ENCODE data around the gene RNF212.

The RNF212 gene

DNA sequence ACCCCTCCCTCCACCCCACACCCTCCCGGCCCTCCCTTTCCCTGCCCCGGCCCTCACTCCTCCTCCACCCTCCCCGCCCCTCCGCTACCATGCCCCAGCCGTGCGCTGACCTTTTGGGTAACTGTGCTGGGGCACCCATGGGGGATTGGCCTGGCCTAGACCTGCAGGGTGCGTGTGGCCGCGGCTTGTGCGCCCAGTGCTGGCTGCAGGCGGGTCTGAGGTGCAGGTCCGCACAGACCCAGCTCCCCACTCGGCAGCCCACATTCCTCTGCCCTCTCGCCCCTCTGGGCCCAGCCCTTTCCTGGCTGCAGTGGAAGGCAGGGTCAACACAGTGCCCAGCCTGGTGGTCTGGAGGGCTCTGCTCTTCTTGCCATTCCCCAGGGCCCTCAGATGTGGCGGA is 77.3 kb downstream of the RNF212 start:
- no peaks in the 10 kb centered on the region for H3K27me3 Mint-ChIP-seq
- no peaks in the 10 kb centered on the region for H3K4me1 Mint-ChIP-seq (ENCODE audit: low read depth)
- DNase-seq: no peak
- no peaks in the 10 kb centered on the region for H3K36me3 Mint-ChIP-seq (ENCODE audit: low read depth)
- no peak overlapping the region for H3K4me3 Mint-ChIP-seq
- H3K27ac Mint-ChIP-seq: no peak overlapping the region
- no peaks in the 10 kb centered on the region for H3K9me3 Mint-ChIP-seq

DNA sequence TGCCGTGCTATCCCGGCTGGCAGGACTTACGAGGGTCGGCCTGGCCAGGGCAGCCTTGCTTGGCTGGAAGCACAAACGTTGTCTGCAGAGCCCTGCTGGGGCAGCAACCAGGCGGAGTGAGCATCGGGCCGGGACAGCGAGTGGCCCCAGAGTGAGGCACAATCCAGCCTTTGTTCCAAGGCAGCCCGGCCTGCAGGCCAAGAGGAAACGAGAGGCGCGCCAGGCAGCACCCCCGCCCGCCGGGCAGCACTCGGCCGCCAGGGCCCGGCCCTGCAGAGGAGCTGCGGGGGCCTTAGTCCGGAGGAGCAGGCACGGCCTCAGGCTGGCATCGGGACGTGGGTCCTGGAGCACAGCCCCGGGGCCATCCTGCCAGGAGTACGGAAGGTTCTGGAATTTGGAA is 77.9 kb downstream of the RNF212 start:
- H3K9me3 Mint-ChIP-seq: no peaks in the 10 kb centered on the region
- H3K4me1 Mint-ChIP-seq (ENCODE audit: low read depth): no peaks in the 10 kb centered on the region
- no peak overlapping the region for H3K27ac Mint-ChIP-seq
- no peaks in the 10 kb centered on the region for H3K27me3 Mint-ChIP-seq
- H3K4me3 Mint-ChIP-seq: no peak overlapping the region
- DNase-seq: no peak
- H3K36me3 Mint-ChIP-seq (ENCODE audit: low read depth): no peaks in the 10 kb centered on the region

GRCh38 chr4:1033840-1034551 is 79.4 kb downstream of the RNF212 start:
- H3K4me1 Mint-ChIP-seq (ENCODE audit: low read depth): no peaks in the 10 kb centered on the region
- no peaks in the 10 kb centered on the region for H3K36me3 Mint-ChIP-seq (ENCODE audit: low read depth)
- DNase-seq: no peak

DNA sequence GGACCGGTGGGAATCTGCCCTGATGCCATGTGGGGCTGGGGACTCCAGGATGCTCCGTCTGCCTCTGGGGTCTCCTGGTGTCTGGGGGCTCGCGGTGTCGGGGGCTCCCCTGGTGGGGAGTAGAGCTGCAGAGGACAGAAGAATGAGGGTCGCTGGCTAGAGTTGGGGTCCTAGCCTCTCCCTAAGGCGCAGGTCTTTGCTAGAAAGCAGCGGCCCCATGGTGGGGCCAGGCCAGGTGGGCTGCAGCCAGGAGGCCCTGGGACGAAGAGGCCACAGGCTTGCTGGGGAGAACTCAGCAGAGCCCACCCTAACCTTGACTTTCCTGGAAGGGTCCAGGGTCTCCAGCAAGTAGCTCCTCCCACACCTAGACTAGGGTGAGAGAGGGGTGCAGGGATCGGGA is 80.5 kb downstream of the RNF212 start:
- no peak overlapping the region for H3K4me3 Mint-ChIP-seq
- H3K9me3 Mint-ChIP-seq: no peaks in the 10 kb centered on the region
- H3K36me3 Mint-ChIP-seq (ENCODE audit: low read depth): no peaks in the 10 kb centered on the region
- H3K27ac Mint-ChIP-seq: no peak overlapping the region
- H3K27me3 Mint-ChIP-seq: no peaks in the 10 kb centered on the region
- H3K4me1 Mint-ChIP-seq (ENCODE audit: low read depth): no peaks in the 10 kb centered on the region
- no peak for DNase-seq

More at GRCh38 chr4:1033840-1034551, 79.4 kb downstream of the RNF212 start:
- no peaks in the 10 kb centered on the region for H3K9me3 Mint-ChIP-seq
- no peak overlapping the region for H3K4me3 Mint-ChIP-seq
- H3K27me3 Mint-ChIP-seq: no peaks in the 10 kb centered on the region
- H3K27ac Mint-ChIP-seq: no peak overlapping the region

DNA sequence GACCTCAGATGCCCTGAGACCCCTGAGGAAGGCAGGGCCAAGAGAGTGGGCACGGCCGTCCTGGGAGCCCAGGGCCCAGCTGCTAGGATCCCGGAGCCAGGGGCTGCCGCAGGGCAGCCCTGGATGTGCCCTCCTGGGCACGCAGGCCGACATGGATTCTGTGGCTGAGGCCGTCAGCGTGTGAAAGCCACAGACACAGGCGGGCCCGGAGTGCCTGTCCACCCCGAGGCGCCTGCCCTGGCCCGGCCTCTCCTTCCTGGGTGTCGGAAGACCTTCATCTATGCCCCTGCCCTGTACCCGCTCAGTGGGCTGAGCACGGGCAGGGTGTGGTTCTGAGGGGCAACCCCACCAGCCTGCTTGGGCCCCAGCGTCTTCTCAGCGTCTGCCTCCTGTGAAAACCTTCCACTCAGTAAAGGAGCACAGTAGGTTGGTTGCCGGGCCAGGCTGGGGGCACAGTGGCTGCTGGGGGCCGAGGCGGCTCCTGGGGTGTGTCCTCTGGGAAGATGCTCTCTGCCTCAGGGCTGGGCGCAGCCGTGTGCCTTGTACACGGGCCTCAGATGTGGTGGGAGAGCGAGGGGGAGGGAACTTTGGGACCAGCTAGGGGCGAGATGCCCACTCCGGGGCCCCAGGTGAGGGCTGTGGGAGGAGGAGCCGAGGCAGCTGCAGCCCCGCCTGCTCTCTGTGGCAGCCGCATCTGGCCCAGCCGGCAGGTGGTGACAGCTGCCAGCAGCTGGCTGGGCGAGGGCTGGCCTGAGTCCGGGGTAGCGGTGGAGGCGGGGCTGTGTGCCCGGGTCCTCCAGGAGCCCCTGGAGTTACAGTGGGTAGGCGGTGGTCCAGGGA is 81.2 kb downstream of the RNF212 start:
- Mint-ChIP-seq H3K36me3 (ENCODE audit: low read depth) (no peaks in the 10 kb centered on the region), H3K4me1 (ENCODE audit: low read depth) (no peaks in the 10 kb centered on the region), H3K9me3 (no peaks in the 10 kb centered on the region), H3K27me3 (no peaks in the 10 kb centered on the region), H3K4me3 (no peak overlapping the region), H3K27ac (no peak overlapping the region)
- DNase-seq: no peak

DNA sequence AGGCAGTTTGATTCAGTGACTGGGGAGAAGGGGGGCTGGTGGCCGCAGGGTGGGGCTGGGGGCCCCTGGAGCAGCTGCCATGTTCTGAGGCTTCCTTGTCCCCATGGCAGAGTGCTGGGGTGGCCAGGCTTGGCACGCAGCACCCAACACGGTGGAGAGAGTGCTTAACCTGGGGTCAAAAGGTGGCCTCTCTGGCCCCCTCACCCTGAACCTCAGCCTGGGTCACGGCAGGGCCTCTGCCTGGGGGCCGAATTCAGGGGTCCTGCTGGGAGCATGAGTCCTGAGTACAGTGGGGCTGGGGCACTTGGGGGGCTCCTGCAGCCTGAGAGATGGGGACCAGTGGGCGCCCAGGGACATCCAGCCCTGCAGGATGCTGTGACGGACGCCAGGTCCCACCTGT is 82.0 kb downstream of the RNF212 start:
- no peak for DNase-seq
- Mint-ChIP-seq H3K36me3 (ENCODE audit: low read depth) (no peaks in the 10 kb centered on the region), H3K4me1 (ENCODE audit: low read depth) (no peaks in the 10 kb centered on the region), H3K4me3 (no peak overlapping the region), H3K27ac (no peak overlapping the region), H3K27me3 (no peaks in the 10 kb centered on the region), H3K9me3 (no peaks in the 10 kb centered on the region)

- peaks cover 6% of the 10 kb centered on the region for H3K4me1 Mint-ChIP-seq (ENCODE audit: low read depth)
- H3K27me3 Mint-ChIP-seq: no peaks in the 10 kb centered on the region
- H3K36me3 Mint-ChIP-seq (ENCODE audit: low read depth): peaks cover 6% of the 10 kb centered on the region
- H3K27ac Mint-ChIP-seq: no peak overlapping the region
- no peak overlapping the region for H3K4me3 Mint-ChIP-seq
- no peak for DNase-seq
- no peaks in the 10 kb centered on the region for H3K9me3 Mint-ChIP-seq
These were observed 82.8 kb downstream of the RNF212 start for GRCh38 chr4:1030559-1030958.

GRCh38 chr4:1030031-1030430 is 83.3 kb downstream of the RNF212 start:
- DNase-seq: no peak
- H3K27me3 Mint-ChIP-seq: no peaks in the 10 kb centered on the region
- H3K27ac Mint-ChIP-seq: no peak overlapping the region
- H3K4me3 Mint-ChIP-seq: no peak overlapping the region
- H3K36me3 Mint-ChIP-seq (ENCODE audit: low read depth): peaks cover 11% of the 10 kb centered on the region
- H3K9me3 Mint-ChIP-seq: no peaks in the 10 kb centered on the region
- peaks cover 7% of the 10 kb centered on the region for H3K4me1 Mint-ChIP-seq (ENCODE audit: low read depth)

DNA sequence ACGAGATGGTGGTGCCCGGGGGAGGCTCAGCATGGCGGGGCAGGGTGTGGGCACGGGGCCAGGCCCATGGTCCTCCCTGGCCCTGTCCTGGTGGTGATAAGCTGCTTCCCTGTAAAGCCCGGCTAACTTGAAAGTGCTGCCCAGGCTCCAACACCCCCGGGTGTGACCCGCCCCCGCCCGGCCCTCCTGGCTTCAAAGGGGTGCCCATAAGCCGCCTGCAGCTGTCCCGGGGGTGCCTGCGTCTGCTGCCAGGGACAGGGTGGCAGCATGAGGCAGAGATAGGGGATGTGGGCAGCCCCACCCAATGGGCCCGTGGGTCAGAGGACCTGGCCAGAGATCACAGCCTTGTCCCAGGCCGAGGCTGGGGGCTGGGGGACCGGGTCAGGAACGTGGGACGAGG is 83.8 kb downstream of the RNF212 start:
- Mint-ChIP-seq H3K9me3 (no peaks in the 10 kb centered on the region), H3K27me3 (no peaks in the 10 kb centered on the region), H3K36me3 (ENCODE audit: low read depth) (peaks cover 14% of the 10 kb centered on the region), H3K4me1 (ENCODE audit: low read depth) (peaks cover 7% of the 10 kb centered on the region), H3K27ac (no peak overlapping the region), H3K4me3 (no peak overlapping the region)
- no peak for DNase-seq

DNA sequence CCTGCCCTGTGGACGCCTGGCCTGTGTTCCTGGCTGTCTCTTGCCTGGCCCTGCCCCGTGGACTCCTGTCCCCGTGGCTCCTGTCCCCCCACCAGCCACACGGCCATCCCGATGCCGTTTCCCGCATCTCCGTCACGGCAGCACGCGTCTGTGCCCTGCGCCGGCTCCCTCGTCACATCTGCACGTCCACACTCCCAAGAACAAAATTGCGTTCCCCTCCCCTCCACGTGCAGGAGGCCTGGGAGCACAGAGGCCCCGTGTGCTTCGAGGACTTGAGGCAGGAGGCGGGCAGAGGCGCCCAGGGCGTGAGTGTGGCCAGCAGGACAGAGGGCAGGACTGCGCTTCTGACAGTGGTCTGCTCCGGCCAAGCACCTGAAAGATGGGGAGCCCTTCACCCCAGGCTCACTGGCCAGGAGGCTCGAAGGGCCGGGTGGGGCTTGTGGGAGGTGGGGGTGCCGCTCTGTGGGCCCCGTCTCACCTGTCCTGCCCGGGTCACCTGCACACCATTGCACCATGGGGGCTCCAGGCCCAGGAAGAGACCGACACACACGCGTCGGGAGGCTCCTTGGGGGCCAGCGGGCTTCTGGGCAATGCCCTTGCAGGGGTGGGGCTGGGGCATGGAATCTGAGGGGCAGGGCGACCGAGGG is 84.7 kb downstream of the RNF212 start:
- no peak for DNase-seq
- Mint-ChIP-seq H3K9me3 (no peaks in the 10 kb centered on the region), H3K27me3 (no peaks in the 10 kb centered on the region), H3K4me3 (no peak overlapping the region), H3K36me3 (ENCODE audit: low read depth) (peaks cover 19% of the 10 kb centered on the region), H3K4me1 (ENCODE audit: low read depth) (peaks cover 7% of the 10 kb centered on the region), H3K27ac (no peak overlapping the region)

GRCh38 chr4:1027915-1028238 is 85.5 kb downstream of the RNF212 start:
- Mint-ChIP-seq H3K27me3 (no peaks in the 10 kb centered on the region), H3K27ac (no peak overlapping the region), H3K4me1 (ENCODE audit: low read depth) (peaks cover 7% of the 10 kb centered on the region), H3K36me3 (ENCODE audit: low read depth) (peaks cover 20% of the 10 kb centered on the region), H3K9me3 (no peaks in the 10 kb centered on the region), H3K4me3 (no peak overlapping the region)
- DNase-seq: no peak

DNA sequence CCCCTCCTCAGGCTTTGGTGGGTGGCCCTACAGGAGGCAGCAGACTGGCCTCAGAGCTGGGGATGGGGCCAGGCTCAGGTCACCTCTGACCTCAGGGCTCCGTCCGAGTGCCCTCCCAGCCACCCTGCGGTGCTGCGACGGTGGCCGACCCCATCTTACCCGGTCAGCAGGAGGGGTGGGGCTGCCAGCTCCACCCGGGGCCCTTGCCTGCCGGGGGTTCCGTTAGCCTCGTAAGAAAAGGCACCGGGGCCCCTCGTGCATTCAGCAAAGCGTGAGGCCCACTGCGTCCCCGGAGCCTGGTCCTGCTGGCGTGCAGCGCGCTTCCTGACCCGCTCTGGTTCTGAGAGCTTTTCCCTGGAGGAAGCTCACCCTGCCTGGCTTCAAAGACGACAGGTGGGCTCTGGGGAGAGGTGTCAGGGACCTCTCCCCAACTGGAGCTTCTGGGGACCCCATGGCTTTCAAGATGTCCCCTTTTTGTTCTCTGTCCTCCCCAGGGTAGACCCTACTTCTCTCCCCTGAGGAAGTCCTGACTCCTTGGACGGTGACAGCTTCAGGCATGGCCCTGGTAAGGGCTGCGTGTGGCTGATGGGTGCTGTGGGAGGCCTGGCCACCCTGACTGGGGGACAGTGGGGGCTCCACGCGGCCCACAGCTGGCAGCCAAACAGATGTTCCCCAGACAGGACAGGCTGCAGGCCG is 86.0 kb downstream of the RNF212 start:
- no peak overlapping the region for H3K4me3 Mint-ChIP-seq
- H3K27me3 Mint-ChIP-seq: no peaks in the 10 kb centered on the region
- DNase-seq: no peak
- H3K4me1 Mint-ChIP-seq (ENCODE audit: low read depth): peaks cover 7% of the 10 kb centered on the region
- no peaks in the 10 kb centered on the region for H3K9me3 Mint-ChIP-seq
- H3K36me3 Mint-ChIP-seq (ENCODE audit: low read depth): peaks cover 20% of the 10 kb centered on the region
- H3K27ac Mint-ChIP-seq: no peak overlapping the region

GRCh38 chr4:1026115-1026514 is 87.2 kb downstream of the RNF212 start:
- H3K9me3 Mint-ChIP-seq: no peaks in the 10 kb centered on the region
- no peak overlapping the region for H3K27ac Mint-ChIP-seq
- H3K4me3 Mint-ChIP-seq: no peak overlapping the region
- H3K36me3 Mint-ChIP-seq (ENCODE audit: low read depth): peaks cover 20% of the 10 kb centered on the region
- H3K27me3 Mint-ChIP-seq: no peaks in the 10 kb centered on the region
- DNase-seq: peak; percentile 69
- H3K4me1 Mint-ChIP-seq (ENCODE audit: low read depth): peaks cover 7% of the 10 kb centered on the region

- no peaks in the 10 kb centered on the region for H3K27me3 Mint-ChIP-seq
- no peak for DNase-seq
- peaks cover 20% of the 10 kb centered on the region for H3K36me3 Mint-ChIP-seq (ENCODE audit: low read depth)
- no peak overlapping the region for H3K4me3 Mint-ChIP-seq
- no peak overlapping the region for H3K27ac Mint-ChIP-seq
- H3K4me1 Mint-ChIP-seq (ENCODE audit: low read depth): peaks cover 7% of the 10 kb centered on the region
- no peaks in the 10 kb centered on the region for H3K9me3 Mint-ChIP-seq
These were observed 88.3 kb downstream of the RNF212 start for GRCh38 chr4:1024882-1025545.

Measured in activated T-cell treated with anti-CD3 and anti-CD28 coated beads, Interleukin-2, amount 50 U/mL, for 24 hours (primary cell).